IMR-90 (cell line): ENCODE results near the gene PRSS3. TPM values are rescaled to one million over a fixed set of nuclear protein-coding genes. Genes with fewer than 3 reads are reported as not detected.

Source experiments
- ATAC-seq: fragments of 200-7000 bp; cut with Tn5 transposase; 2 replicates; pipeline ENCODE4 v1.9.1; 2020; ENCODE audit warnings: low read depth, mild to moderate bottlenecking, moderate library complexity
- Bru-seq: library from RNA; stranded (reverse); fragments of 400-500 nt; gene quantifications from one replicate; lab custom pipeline; 2021; lab: Mats Ljungman, UMichigan
- BruChase-seq, 2 experiments: library from RNA; stranded (reverse); fragments of 400-500 nt; gene quantifications; one replicate each; lab custom pipeline; 2021; lab: Mats Ljungman, UMichigan
- BruUV-seq: library from RNA; stranded (reverse); fragments of 400-500 nt; replicated peaks from 2 replicates; lab custom pipeline; 2021; lab: Mats Ljungman, UMichigan
- CTCF ChIA-PET: fragments of 300-600 bp; formaldehyde crosslinking; extraction: SDS; loops from one replicate; lab custom pipeline; 2021; ENCODE audit warnings: antibody characterized with exemption; lab: Yijun Ruan, JAX
- POLR2A ChIA-PET: fragments of 300-600 bp; sonication (Branson Sonifier 250); formaldehyde crosslinking; loops from one replicate; lab custom pipeline; 2022; ENCODE audit warnings: antibody characterized with exemption; ENCODE audit not compliant: unreplicated experiment; lab: Charles Lee
- DNase-seq: peaks from one replicate; pipeline ENCODE4 v3.0.0; 2013
- H2AFZ ChIP-seq: replicated peaks from 2 replicates; pipeline ENCODE3; 2013; ENCODE audit warnings: low read length, mild to moderate bottlenecking; ENCODE audit not compliant: poor library complexity
- H2AK5ac ChIP-seq: 2 replicates; pipeline ENCODE4 v1.6.1; 2013; ENCODE audit warnings: low read depth, low read length, inconsistent platforms
- H2AK9ac ChIP-seq: replicated peaks from 2 replicates; pipeline ENCODE3; 2013; ENCODE audit warnings: mild to moderate bottlenecking, low read depth, low read length, moderate library complexity; ENCODE audit not compliant: poor library complexity
- H2BK120ac ChIP-seq: 2 replicates; pipeline ENCODE4 v1.6.1; 2013; ENCODE audit warnings: low read depth, low read length, inconsistent platforms
- H2BK15ac ChIP-seq: 3 replicates; pipeline ENCODE4 v1.6.1; 2013; ENCODE audit warnings: low read depth, low read length, inconsistent platforms
- H2BK20ac ChIP-seq: 2 replicates; pipeline ENCODE4 v1.6.1; 2013; ENCODE audit warnings: low read depth, mild to moderate bottlenecking, inconsistent platforms, low read length, moderate library complexity
- H2BK5ac ChIP-seq: 2 replicates; pipeline ENCODE4 v1.6.1; 2013; ENCODE audit warnings: mild to moderate bottlenecking, low read depth, low read length, inconsistent platforms; ENCODE audit not compliant: poor library complexity, severe bottlenecking
- H3K14ac ChIP-seq: replicated peaks from 2 replicates; pipeline ENCODE4 v1.6.1; 2013; ENCODE audit warnings: low read depth, low read length, inconsistent platforms
- H3K18ac ChIP-seq: 2 replicates; pipeline ENCODE4 v1.6.1; 2013; ENCODE audit warnings: low read depth, low read length, control low read depth
- H3K23ac ChIP-seq: 2 replicates; pipeline ENCODE4 v1.6.1; 2013; ENCODE audit warnings: low read depth, low read length, inconsistent platforms
- H3K27ac ChIP-seq: 2 replicates; pipeline ENCODE4 v1.5.1; 2013; ENCODE audit warnings: mild to moderate bottlenecking, control low read depth, low read length; ENCODE audit not compliant: insufficient read depth
- H3K27me3 ChIP-seq: 2 replicates; pipeline ENCODE4 v1.6.1; 2013; ENCODE audit warnings: low read length; ENCODE audit not compliant: control insufficient read depth, insufficient read depth
- H3K36me3 ChIP-seq: 2 replicates; pipeline ENCODE4 v1.6.1; 2013; ENCODE audit warnings: low read length, mixed read lengths; ENCODE audit not compliant: control insufficient read depth, insufficient read depth
- H3K4ac ChIP-seq: 2 replicates; pipeline ENCODE4 v1.6.1; 2013; ENCODE audit warnings: low read depth, low read length, inconsistent platforms
- H3K4me1 ChIP-seq: 2 replicates; pipeline ENCODE4 v1.6.1; 2013; ENCODE audit warnings: low read length, mixed read lengths; ENCODE audit not compliant: control insufficient read depth, insufficient read depth
- H3K4me2 ChIP-seq: 2 replicates; pipeline ENCODE4 v1.6.1; 2013; ENCODE audit warnings: low read depth, mild to moderate bottlenecking, control low read depth, low read length, moderate library complexity
- H3K4me3 ChIP-seq: 2 replicates; pipeline ENCODE4 v1.5.1; 2013; ENCODE audit warnings: low read depth, mild to moderate bottlenecking, control low read depth, low read length, moderate library complexity; ENCODE audit not compliant: insufficient read depth
- H3K56ac ChIP-seq: 2 replicates; pipeline ENCODE4 v1.6.1; 2013; ENCODE audit warnings: low read length, inconsistent platforms; ENCODE audit not compliant: insufficient read depth; ENCODE audit errors: extremely low read depth
- H3K79me1 ChIP-seq, 2 experiments: 2 replicates each; pipeline ENCODE4 v1.6.1; 2013; ENCODE audit warnings: low read length in 2 of 2, inconsistent platforms in 1 of 2, low read depth in 1 of 2
- H3K9ac ChIP-seq: 2 replicates; pipeline ENCODE4 v1.6.1; 2013; ENCODE audit warnings: low read depth, low read length, control low read depth
- H3K9me1 ChIP-seq: 2 replicates; pipeline ENCODE4 v1.6.1; 2013; ENCODE audit warnings: low read length, inconsistent platforms; ENCODE audit not compliant: insufficient read depth
- H3K9me3 ChIP-seq: 2 replicates; pipeline ENCODE4 v1.6.1; 2013; ENCODE audit warnings: low read length; ENCODE audit not compliant: control insufficient read depth, insufficient read depth
- H4K20me1 ChIP-seq: 2 replicates; pipeline ENCODE4 v1.6.1; 2013; ENCODE audit warnings: low read length, inconsistent platforms; ENCODE audit not compliant: insufficient read depth
- H4K5ac ChIP-seq: 2 replicates; pipeline ENCODE4 v1.6.1; 2013; ENCODE audit warnings: mild to moderate bottlenecking, low read depth, low read length, control low read depth
- H4K8ac ChIP-seq, 2 experiments: 2 replicates each; pipeline ENCODE4 v1.6.1; 2013; ENCODE audit warnings: low read depth in 2 of 2, low read length in 2 of 2, control low read depth in 1 of 2, inconsistent platforms in 1 of 2
- H4K91ac ChIP-seq: 2 replicates; pipeline ENCODE4 v1.6.1; 2013; ENCODE audit warnings: low read depth, low read length, inconsistent platforms; ENCODE audit not compliant: insufficient read depth
- BHLHE40 ChIP-seq: fragments of 150-350 bp; IDR thresholded peaks from 2 replicates; pipeline ENCODE4 v1.6.1; 2016; ENCODE audit warnings: mild to moderate bottlenecking, low read depth, low read length
- CEBPB ChIP-seq: IDR thresholded peaks from 2 replicates; pipeline ENCODE4 v1.6.1; 2012; ENCODE audit warnings: low read depth, low read length, improper control_type of control experiment
- CHD1 ChIP-seq: IDR thresholded peaks from 2 replicates; pipeline ENCODE4 v1.6.1; 2012; ENCODE audit warnings: low read depth, low read length, improper control_type of control experiment
- CTCF ChIP-seq: conservative IDR thresholded peaks from 2 replicates; pipeline ENCODE4 v1.5.1; 2012; ENCODE audit warnings: mild to moderate bottlenecking, low read depth, low read length, improper control_type of control experiment
- ELK1 ChIP-seq: fragments of 150-350 bp; IDR thresholded peaks from 2 replicates; pipeline ENCODE4 v1.6.1; 2016; ENCODE audit warnings: low read depth, mild to moderate bottlenecking, low read length, moderate library complexity, borderline replicate concordance
- FOS ChIP-seq: fragments of 150-350 bp; IDR thresholded peaks from 2 replicates; pipeline ENCODE4 v1.6.1; 2016; ENCODE audit warnings: low read depth, low read length
- MAFK ChIP-seq: IDR thresholded peaks from 2 replicates; pipeline ENCODE4 v1.6.1; 2012; ENCODE audit warnings: low read depth, low read length, improper control_type of control experiment
- MAZ ChIP-seq: IDR thresholded peaks from 2 replicates; pipeline ENCODE4 v1.6.1; 2012; ENCODE audit warnings: low read depth, mild to moderate bottlenecking, low read length, improper control_type of control experiment, moderate library complexity, borderline replicate concordance
- MXI1 ChIP-seq: IDR thresholded peaks from 2 replicates; pipeline ENCODE4 v1.6.1; 2012; ENCODE audit warnings: low read depth, mild to moderate bottlenecking, low read length, moderate library complexity, borderline replicate concordance
- POLR2A ChIP-seq: IDR thresholded peaks from 2 replicates; pipeline ENCODE4 v1.6.1; 2012; ENCODE audit warnings: mild to moderate bottlenecking, low read depth, low read length
- RAD21 ChIP-seq: IDR thresholded peaks from 2 replicates; pipeline ENCODE4 v1.6.1; 2012; ENCODE audit warnings: low read length, improper control_type of control experiment
- RCOR1 ChIP-seq: IDR thresholded peaks from 2 replicates; pipeline ENCODE4 v1.6.1; 2012; ENCODE audit warnings: mild to moderate bottlenecking, low read length, improper control_type of control experiment; ENCODE audit not compliant: insufficient replicate concordance
- RFX5 ChIP-seq: IDR thresholded peaks from 2 replicates; pipeline ENCODE4 v1.8.0; 2012; ENCODE audit warnings: low read depth, mild to moderate bottlenecking, low read length, moderate library complexity
- SMC3 ChIP-seq: fragments of 150-350 bp; IDR thresholded peaks from 2 replicates; pipeline ENCODE4 v1.6.1; 2016; ENCODE audit warnings: low read depth, mild to moderate bottlenecking, antibody characterized with exemption, low read length, moderate library complexity
- USF2 ChIP-seq: fragments of 150-350 bp; IDR thresholded peaks from 2 replicates; pipeline ENCODE4 v1.6.1; 2017; ENCODE audit warnings: mild to moderate bottlenecking, antibody characterized with exemption, low read length, low read depth
- WGBS, 2 experiments: methylation state at CpG; one replicate each; pipeline versions ENCODE4 v1.1.5 to v1.1.7; 2013; ENCODE audit warnings: missing lambda C conversion rate in 2 of 2; ENCODE audit not compliant: insufficient read length in 1 of 2; ENCODE audit errors: extremely low coverage in 2 of 2; 5-methylcytosine and 5-hydroxymethylcytosine counted together
- dilution Hi-C: fragments of 300-500 bp; cut with HindIII; formaldehyde crosslinking; loops from one replicate; pipeline ENCODE4 v1.14.3; 2018; ENCODE audit warnings: low sequenced_read_pairs; ENCODE audit not compliant: unreplicated experiment
- in situ Hi-C: fragments of 300-500 bp; cut with MboI; formaldehyde crosslinking; loops from 3 replicates; pipeline ENCODE4 v1.14.3; 2019; ENCODE audit warnings: low sequenced_read_pairs, inconsistent platforms, mixed read lengths
- intact Hi-C: fragments of 100-400 bp; cut with micrococcal nuclease; formaldehyde crosslinking; loops from 2 replicates; pipeline ENCODE4 v1.10.0; 2022
- long read RNA-seq: library from polyadenylated mRNA; unstranded; transcript quantifications from one replicate; pipeline ENCODE4 v2.0.0, GENCODE V29; 2021; ENCODE audit not compliant: unreplicated experiment
- polyA plus RNA-seq, 3 experiments: library from polyadenylated mRNA; depleted of rRNA; stranded (reverse); fragments of >200 nt; gene quantifications; 2 replicates each; pipeline ENCODE4 v1.2.3, GENCODE V29; 2012; ENCODE audit warnings: low replicate concordance in 1 of 3
- total RNA-seq: library from RNA; depleted of rRNA; stranded (reverse); fragments of >200 nt; gene quantifications from 2 replicates; pipeline ENCODE4 v1.2.3, GENCODE V29; 2012; rRNA removed

Gene PRSS3
- 16.4 and 26.9 TPM in 2 replicates for total RNA-seq
- 7.0 and 7.7 TPM in 2 replicates for polyA plus RNA-seq (2012; rRNA removed)
- 8.9 and 9.3 TPM in 2 replicates for polyA plus RNA-seq (2012; cell fraction: cytosol; rRNA removed)
- 1.7 and 4.1 TPM in 2 replicates for polyA plus RNA-seq (2012; cell fraction: nucleus; rRNA removed; ENCODE audit: low replicate concordance)
- Bru-seq, nascent RNA: percentile 32 among the genes with signal in this experiment
- BruChase-seq, experiment 1, labeled RNA remaining after a 6-hour chase: percentile 27 among the genes with signal in this experiment
- percentile 30 among the genes with signal in this experiment for BruChase-seq, experiment 2, labeled RNA remaining after a 2-hour chase
- long read RNA-seq, partial matches to known transcripts: 0 of 2 reads
- long read RNA-seq, other reads (novel, unspliced or antisense): 0 of 2 reads

- in situ Hi-C loops: no loop called here
- Histone ChIP-seq H2BK5ac (no peak within 1 kb of the TSS), H3K56ac (no peak within 1 kb of the TSS), H4K91ac (no peak within 1 kb of the TSS), H3K4me1 (peaks cover 4% of the 10 kb centered on the region; the same call in 1 of the 2 replicates), H3K18ac (no peak within 1 kb of the TSS), H2BK120ac (no peak within 1 kb of the TSS), H3K4me2 (no peak within 1 kb of the TSS), H4K5ac (no peak within 1 kb of the TSS), H3K27me3 (peaks cover 22% of the 10 kb centered on the region), H3K79me1 (no peaks in the 10 kb centered on the region), H3K9me3 (peaks cover 6% of the 10 kb centered on the region), H3K27ac (no peak within 1 kb of the TSS), H2AFZ (no peak within 1 kb of the TSS), H4K20me1 (no peaks in the 10 kb centered on the region), H2BK15ac (no peak within 1 kb of the TSS), H3K9me1 (peaks cover 7% of the 10 kb centered on the region), H2BK20ac (no peak within 1 kb of the TSS), H2AK5ac (no peak within 1 kb of the TSS), H3K14ac (no peak within 1 kb of the TSS; the same call in 1 of the 2 replicates), H3K23ac (no peak within 1 kb of the TSS), H3K4me3 (no peak within 1 kb of the TSS), H4K8ac (no peak within 1 kb of the TSS), H3K4ac (no peak within 1 kb of the TSS), H2AK9ac (no peak within 1 kb of the TSS), H3K36me3 (no peaks in the 10 kb centered on the region), H3K9ac (no peak within 1 kb of the TSS)
- ChIA-PET CTCF (no interaction called here), POLR2A (no interaction called here)
- no peak for ATAC-seq
- dilution Hi-C loops: no loop called here
- intact Hi-C loops: no loop called here
- 83% methylated on average over 1 of the region's 4 CpGs; no CpG with 5 or more reads in 1 of the 2 experiments for whole genome bisulfite sequencing, 2 experiments
- no peak for DNase-seq
- no TSS peak for BruUV-seq
- TF ChIP-seq RFX5: no peak
- no peak for TF ChIP-seq SMC3
- no peak for TF ChIP-seq RCOR1
- TF ChIP-seq RAD21: no peak
- no peak for TF ChIP-seq ELK1
- TF ChIP-seq CTCF: no peak
- TF ChIP-seq MAFK: no peak
- no peak for TF ChIP-seq POLR2A
- TF ChIP-seq MAZ: no peak
- no peak for TF ChIP-seq CHD1
- TF ChIP-seq FOS: no peak
- TF ChIP-seq BHLHE40: no peak
- no peak for TF ChIP-seq USF2
- no peak for TF ChIP-seq MXI1
- TF ChIP-seq CEBPB: no peak
Measured at GRCh38 chr9:33795281-33795680, at the start of gene PRSS3. TSS of gene PRSS3 (plus strand) at chr9:33795561. CDS start at chr9:33795574, 13 bp downstream.
